Measurements from ENCODE around the gene GRID1.

Gene GRID1

DNA sequence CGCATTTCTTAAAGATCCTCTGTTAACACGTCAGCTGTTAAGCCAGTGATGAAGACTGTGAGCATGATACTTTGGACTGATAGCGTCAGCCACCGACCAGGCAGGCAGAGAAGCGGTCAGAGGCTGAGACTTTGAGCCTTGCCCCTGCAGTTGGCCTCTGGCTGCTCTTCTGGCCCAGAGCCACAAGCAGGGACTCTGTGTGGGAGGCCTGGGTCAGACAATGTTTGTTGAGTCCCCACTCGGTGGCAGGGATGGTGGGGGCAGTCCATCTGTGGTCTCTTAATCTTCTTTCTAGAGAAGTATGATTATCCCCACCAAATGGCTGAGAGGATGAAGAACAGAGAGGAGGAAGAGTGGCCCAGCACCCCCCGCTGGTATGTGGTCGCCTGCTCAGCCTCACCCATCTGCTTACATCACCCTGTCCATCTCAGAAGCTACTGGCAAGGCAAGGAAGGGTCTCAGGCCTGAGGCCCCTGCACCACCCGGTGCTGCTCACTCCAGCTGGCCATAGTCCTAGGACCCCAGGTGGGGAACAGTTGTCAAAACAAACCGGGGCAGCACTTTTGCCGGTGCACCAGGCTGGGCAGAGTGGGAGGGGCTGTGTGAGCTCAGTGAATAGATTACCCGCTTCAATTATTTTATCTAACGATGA is 202.9 kb downstream of the GRID1 start:
- no peak overlapping the region for H3K27ac ChIP-seq (ENCODE audit: low read depth in 2 of 2, low read length in 2 of 2)
- H3K9me3 ChIP-seq (ENCODE audit: control insufficient read depth in 2 of 2, low read length in 2 of 2) = no peaks in the 10 kb centered on the region

DNA sequence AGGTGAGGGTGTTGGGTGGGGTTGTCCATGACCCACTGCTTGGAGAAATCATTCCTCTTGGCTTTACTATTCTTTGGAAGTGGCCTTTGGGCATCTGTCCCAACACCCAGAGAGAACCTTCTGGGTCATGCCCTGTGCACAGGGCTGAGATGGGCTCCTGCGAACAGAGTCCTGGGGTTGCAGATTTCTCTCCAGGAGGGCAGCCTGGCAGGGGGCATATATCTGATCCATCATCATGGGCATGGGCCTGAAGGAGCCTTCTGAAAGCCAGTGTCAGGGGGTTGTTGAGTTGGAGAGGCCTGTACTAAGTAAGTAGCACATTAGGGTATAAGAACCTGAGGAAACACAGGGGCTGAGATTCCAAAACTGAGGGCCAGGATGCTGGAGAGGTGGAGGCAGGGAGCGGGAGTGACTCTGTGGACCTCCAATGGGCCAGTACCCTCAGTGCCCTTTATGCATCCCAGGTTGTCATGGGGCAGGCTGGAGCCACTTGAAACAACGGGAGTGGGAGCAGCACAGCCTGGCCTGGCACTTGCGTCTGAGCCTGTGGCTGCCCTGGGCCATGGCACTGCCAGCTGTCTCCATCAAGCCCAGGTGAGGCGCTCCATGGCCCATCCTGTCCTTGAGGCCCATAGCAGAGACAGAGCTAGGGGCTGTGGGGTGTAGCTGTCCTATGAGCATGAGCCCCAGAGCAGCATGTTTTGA is 203.7 kb downstream of the GRID1 start:
- no peaks in the 10 kb centered on the region for H3K36me3 ChIP-seq (ENCODE audit: control insufficient read depth in 2 of 2, insufficient read depth in 2 of 2, low read length in 2 of 2)
- H3K4me3 ChIP-seq (ENCODE audit: low read length in 2 of 2) = no peak overlapping the region
- H3K4me1 ChIP-seq (ENCODE audit: control insufficient read depth in 2 of 2, insufficient read depth in 2 of 2, low read length in 2 of 2) = peaks cover 7 to 8% of the 10 kb centered on the region in 2 donors
- no peak overlapping the region for H3K27ac ChIP-seq (ENCODE audit: low read depth in 2 of 2, low read length in 2 of 2)
- H3K9me3 ChIP-seq (ENCODE audit: control insufficient read depth in 2 of 2, low read length in 2 of 2) = no peaks in the 10 kb centered on the region
- H3K27me3 ChIP-seq (ENCODE audit: control insufficient read depth in 2 of 2, insufficient read depth in 2 of 2, low read length in 2 of 2) = no peaks in the 10 kb centered on the region
- H3K9ac ChIP-seq (ENCODE audit: low read depth in 1 of 2, low read length in 2 of 2) = no peak overlapping the region

More for the DNA sequence above, 202.9 kb downstream of the GRID1 start:
- no peak overlapping the region for H3K9ac ChIP-seq (ENCODE audit: low read depth in 1 of 2, low read length in 2 of 2)
- no peaks in the 10 kb centered on the region for H3K27me3 ChIP-seq (ENCODE audit: control insufficient read depth in 2 of 2, insufficient read depth in 2 of 2, low read length in 2 of 2)
- H3K4me3 ChIP-seq (ENCODE audit: low read length in 2 of 2) = no peak overlapping the region
- H3K4me1 ChIP-seq (ENCODE audit: control insufficient read depth in 2 of 2, insufficient read depth in 2 of 2, low read length in 2 of 2) = peaks cover 7 to 8% of the 10 kb centered on the region in 2 donors
- H3K36me3 ChIP-seq (ENCODE audit: control insufficient read depth in 2 of 2, insufficient read depth in 2 of 2, low read length in 2 of 2) = no peaks in the 10 kb centered on the region

DNA sequence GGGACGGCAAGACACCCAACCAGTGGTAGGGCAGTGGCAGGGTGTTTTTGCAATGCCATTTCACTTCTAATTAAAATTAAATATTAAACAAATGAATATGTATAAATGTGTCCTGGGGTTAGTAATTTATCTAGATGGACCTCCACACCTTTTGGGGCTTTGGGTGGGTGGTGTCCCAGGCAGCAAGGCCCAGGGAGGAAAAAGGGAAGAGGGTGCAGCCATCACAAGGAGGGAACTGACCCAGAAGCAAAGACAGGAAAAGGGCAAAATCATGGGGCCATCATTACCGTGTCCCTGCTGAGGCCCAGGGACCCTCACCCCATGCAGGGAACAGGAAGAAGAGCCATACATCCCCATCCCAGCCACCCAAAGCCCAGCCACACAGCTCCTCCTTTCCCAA is 204.6 kb downstream of the GRID1 start:
- no peaks in the 10 kb centered on the region for H3K27me3 ChIP-seq (ENCODE audit: control insufficient read depth in 2 of 2, insufficient read depth in 2 of 2, low read length in 2 of 2)
- H3K4me3 ChIP-seq (ENCODE audit: low read length in 2 of 2) = no peak overlapping the region
- H3K9me3 ChIP-seq (ENCODE audit: control insufficient read depth in 2 of 2, low read length in 2 of 2) = no peaks in the 10 kb centered on the region
- no peak overlapping the region for H3K9ac ChIP-seq (ENCODE audit: low read depth in 1 of 2, low read length in 2 of 2)
- peaks cover 7 to 8% of the 10 kb centered on the region in 2 donors for H3K4me1 ChIP-seq (ENCODE audit: control insufficient read depth in 2 of 2, insufficient read depth in 2 of 2, low read length in 2 of 2)
- H3K36me3 ChIP-seq (ENCODE audit: control insufficient read depth in 2 of 2, insufficient read depth in 2 of 2, low read length in 2 of 2) = no peaks in the 10 kb centered on the region
- no peak overlapping the region for H3K27ac ChIP-seq (ENCODE audit: low read depth in 2 of 2, low read length in 2 of 2)

DNA sequence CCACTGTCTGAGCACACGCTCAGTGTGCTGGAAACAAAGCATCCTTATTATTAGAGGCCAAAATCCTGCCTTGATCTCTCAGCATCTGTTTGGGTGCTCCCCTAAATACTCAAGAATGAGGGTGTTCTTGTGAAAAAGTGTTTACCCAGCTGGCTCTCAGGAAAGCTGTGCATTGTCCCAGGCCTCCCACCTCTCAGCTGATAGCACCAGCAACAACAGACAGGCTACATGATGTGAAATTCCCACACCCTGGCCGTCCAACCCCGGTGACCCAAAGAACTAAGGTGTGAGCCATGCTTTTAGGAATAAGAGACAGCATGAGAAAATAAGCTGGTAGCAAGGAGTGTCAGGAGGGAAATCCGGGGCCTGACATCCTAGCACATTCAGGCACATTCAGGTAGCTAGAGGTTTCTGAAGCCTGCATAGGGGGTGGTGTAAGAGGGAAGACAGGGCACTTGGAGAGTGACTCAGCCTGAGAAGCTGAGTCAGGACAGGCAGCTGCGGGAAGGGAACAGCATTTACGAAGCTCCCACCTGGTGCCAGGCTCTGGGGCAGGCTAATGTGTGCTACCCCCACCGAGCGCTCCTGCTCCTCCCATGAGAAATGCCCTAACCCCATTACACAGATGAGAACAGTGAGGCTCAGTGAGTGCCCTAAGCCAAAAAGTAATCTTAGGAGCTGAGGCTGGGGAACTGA is 205.6 kb downstream of the GRID1 start:
- H3K27me3 ChIP-seq (ENCODE audit: control insufficient read depth in 2 of 2, insufficient read depth in 2 of 2, low read length in 2 of 2) = no peaks in the 10 kb centered on the region
- H3K4me1 ChIP-seq (ENCODE audit: control insufficient read depth in 2 of 2, insufficient read depth in 2 of 2, low read length in 2 of 2) = peaks cover 7 to 8% of the 10 kb centered on the region in 2 donors
- H3K4me3 ChIP-seq (ENCODE audit: low read length in 2 of 2) = no peak overlapping the region
- H3K9me3 ChIP-seq (ENCODE audit: control insufficient read depth in 2 of 2, low read length in 2 of 2) = no peaks in the 10 kb centered on the region
- no peak overlapping the region for H3K27ac ChIP-seq (ENCODE audit: low read depth in 2 of 2, low read length in 2 of 2)
- H3K9ac ChIP-seq (ENCODE audit: low read depth in 1 of 2, low read length in 2 of 2) = no peak overlapping the region
- no peaks in the 10 kb centered on the region for H3K36me3 ChIP-seq (ENCODE audit: control insufficient read depth in 2 of 2, insufficient read depth in 2 of 2, low read length in 2 of 2)

DNA sequence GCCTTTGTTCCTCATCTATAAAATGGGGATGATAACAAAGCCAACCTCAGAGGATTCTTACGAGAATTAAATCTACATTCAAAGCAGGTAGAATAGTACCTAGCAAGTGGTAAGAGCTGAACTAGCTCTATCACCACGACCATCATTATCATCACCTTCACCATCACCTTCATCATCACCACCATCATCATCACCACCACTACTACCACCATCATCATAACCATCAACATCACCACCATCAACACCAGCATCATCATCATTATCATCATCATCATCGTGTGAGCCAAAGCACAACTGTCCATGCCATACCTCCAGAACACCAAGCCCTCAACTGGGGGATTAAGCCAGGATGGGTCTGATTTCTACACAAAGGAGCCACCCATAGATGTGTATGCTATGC is 206.8 kb downstream of the GRID1 start:
- H3K36me3 ChIP-seq (ENCODE audit: control insufficient read depth in 2 of 2, insufficient read depth in 2 of 2, low read length in 2 of 2) = no peaks in the 10 kb centered on the region
- no peaks in the 10 kb centered on the region for H3K27me3 ChIP-seq (ENCODE audit: control insufficient read depth in 2 of 2, insufficient read depth in 2 of 2, low read length in 2 of 2)
- H3K9me3 ChIP-seq (ENCODE audit: control insufficient read depth in 2 of 2, low read length in 2 of 2) = no peaks in the 10 kb centered on the region
- no peak overlapping the region for H3K27ac ChIP-seq (ENCODE audit: low read depth in 2 of 2, low read length in 2 of 2)
- H3K9ac ChIP-seq (ENCODE audit: low read depth in 1 of 2, low read length in 2 of 2) = no peak overlapping the region
- H3K4me3 ChIP-seq (ENCODE audit: low read length in 2 of 2) = no peak overlapping the region
- peaks cover 7 to 8% of the 10 kb centered on the region in 2 donors for H3K4me1 ChIP-seq (ENCODE audit: control insufficient read depth in 2 of 2, insufficient read depth in 2 of 2, low read length in 2 of 2)

DNA sequence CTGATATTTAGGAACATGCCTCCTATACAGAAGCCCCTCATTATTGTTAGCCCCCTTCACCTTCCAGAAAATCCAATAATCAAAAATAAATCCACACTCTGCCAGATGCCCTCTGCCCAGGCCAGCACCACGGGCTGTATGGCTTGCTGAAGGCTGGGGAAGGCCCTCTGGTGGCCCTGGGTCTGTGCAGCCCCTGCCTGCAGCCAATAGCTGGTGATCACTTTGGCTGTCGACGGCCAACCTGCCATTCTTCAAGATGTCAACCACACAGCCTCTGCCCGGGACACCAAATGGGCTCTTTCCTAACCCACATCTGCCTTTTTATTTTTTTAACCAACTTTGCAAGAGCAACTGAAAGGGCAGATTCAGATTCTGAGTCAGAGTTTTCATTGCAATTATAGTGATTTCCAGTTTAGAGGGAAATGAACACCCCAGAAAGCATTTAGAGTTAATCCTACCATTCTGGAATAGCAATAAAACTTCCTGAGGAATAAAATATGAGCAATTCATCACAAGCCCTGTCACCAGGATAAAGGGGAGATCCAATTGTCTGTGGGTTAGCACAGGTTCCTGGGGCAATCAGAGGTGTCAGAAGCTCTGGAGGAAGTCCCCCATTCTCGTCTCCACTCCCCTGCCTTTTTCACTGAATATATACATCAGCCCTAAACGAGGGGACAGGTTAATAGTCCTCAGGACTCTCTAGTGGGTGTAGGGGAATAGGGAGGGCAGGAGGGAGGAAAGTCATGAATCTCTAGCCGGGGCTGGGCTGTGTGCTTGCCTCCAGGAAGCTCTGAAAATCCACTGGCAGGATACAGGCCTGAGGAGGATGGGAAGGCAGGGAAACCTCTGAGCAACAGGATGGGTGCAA is 211.3 kb downstream of the GRID1 start:
- H3K27me3 ChIP-seq (ENCODE audit: control insufficient read depth in 2 of 2, insufficient read depth in 2 of 2, low read length in 2 of 2) = no peaks in the 10 kb centered on the region
- no peaks in the 10 kb centered on the region for H3K9me3 ChIP-seq (ENCODE audit: control insufficient read depth in 2 of 2, low read length in 2 of 2)
- H3K4me3 ChIP-seq (ENCODE audit: low read length in 2 of 2) = no peak overlapping the region
- no peaks in the 10 kb centered on the region for H3K36me3 ChIP-seq (ENCODE audit: control insufficient read depth in 2 of 2, insufficient read depth in 2 of 2, low read length in 2 of 2)
- no peaks in the 10 kb centered on the region for H3K4me1 ChIP-seq (ENCODE audit: control insufficient read depth in 2 of 2, insufficient read depth in 2 of 2, low read length in 2 of 2)
- H3K27ac ChIP-seq (ENCODE audit: low read depth in 2 of 2, low read length in 2 of 2) = no peak overlapping the region
- no peak overlapping the region for H3K9ac ChIP-seq (ENCODE audit: low read depth in 1 of 2, low read length in 2 of 2)

DNA sequence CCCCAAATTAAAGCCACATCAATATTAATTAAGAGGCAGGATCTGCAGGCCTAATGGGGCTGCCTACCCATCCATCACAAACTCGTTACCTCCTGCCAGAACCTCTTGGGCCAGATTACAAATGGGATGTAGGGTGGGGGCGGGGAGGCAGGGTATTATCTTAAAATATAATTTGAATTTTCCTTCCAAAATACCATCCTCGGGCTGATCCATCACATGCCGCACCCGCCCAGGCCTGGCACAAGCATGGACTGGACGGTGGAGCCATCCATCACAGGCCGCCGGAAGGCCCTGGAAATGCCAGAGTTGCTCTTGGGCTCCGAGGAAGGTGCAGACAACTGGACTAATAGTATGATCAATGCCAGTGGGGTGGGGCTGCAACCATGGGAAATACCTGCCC is 212.8 kb downstream of the GRID1 start:
- Histone ChIP-seq H3K9ac (ENCODE audit: low read depth in 1 of 2, low read length in 2 of 2) (no peak overlapping the region), H3K4me1 (ENCODE audit: control insufficient read depth in 2 of 2, insufficient read depth in 2 of 2, low read length in 2 of 2) (no peaks in the 10 kb centered on the region), H3K27me3 (ENCODE audit: control insufficient read depth in 2 of 2, insufficient read depth in 2 of 2, low read length in 2 of 2) (no peaks in the 10 kb centered on the region), H3K27ac (ENCODE audit: low read depth in 2 of 2, low read length in 2 of 2) (no peak overlapping the region), H3K36me3 (ENCODE audit: control insufficient read depth in 2 of 2, insufficient read depth in 2 of 2, low read length in 2 of 2) (no peaks in the 10 kb centered on the region), H3K4me3 (ENCODE audit: low read length in 2 of 2) (no peak overlapping the region), H3K9me3 (ENCODE audit: control insufficient read depth in 2 of 2, low read length in 2 of 2) (no peaks in the 10 kb centered on the region)

DNA sequence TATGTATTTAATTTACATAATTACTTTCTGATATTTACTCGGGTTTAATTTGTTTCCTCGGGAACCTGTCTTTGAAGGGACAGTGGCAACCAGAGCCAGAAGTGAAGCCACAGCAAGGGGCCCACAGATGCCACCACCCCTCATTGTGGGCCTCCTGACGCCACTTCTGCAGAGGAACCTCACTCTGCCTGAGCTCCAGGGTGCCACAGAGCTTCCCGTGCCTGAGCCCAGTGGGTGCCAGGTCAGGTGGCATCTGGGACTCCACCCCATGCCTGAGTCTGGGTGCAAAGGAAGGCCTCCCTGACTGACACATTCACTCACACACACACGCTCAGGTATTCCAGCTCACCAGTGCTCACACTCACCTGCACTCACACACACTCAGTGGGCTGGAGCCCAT is 213.7 kb downstream of the GRID1 start:
- Histone ChIP-seq H3K27ac (ENCODE audit: low read depth in 2 of 2, low read length in 2 of 2) (no peak overlapping the region), H3K36me3 (ENCODE audit: control insufficient read depth in 2 of 2, insufficient read depth in 2 of 2, low read length in 2 of 2) (no peaks in the 10 kb centered on the region), H3K4me3 (ENCODE audit: low read length in 2 of 2) (no peak overlapping the region), H3K27me3 (ENCODE audit: control insufficient read depth in 2 of 2, insufficient read depth in 2 of 2, low read length in 2 of 2) (no peaks in the 10 kb centered on the region), H3K9ac (ENCODE audit: low read depth in 1 of 2, low read length in 2 of 2) (no peak overlapping the region), H3K9me3 (ENCODE audit: control insufficient read depth in 2 of 2, low read length in 2 of 2) (no peaks in the 10 kb centered on the region), H3K4me1 (ENCODE audit: control insufficient read depth in 2 of 2, insufficient read depth in 2 of 2, low read length in 2 of 2) (no peaks in the 10 kb centered on the region)

DNA sequence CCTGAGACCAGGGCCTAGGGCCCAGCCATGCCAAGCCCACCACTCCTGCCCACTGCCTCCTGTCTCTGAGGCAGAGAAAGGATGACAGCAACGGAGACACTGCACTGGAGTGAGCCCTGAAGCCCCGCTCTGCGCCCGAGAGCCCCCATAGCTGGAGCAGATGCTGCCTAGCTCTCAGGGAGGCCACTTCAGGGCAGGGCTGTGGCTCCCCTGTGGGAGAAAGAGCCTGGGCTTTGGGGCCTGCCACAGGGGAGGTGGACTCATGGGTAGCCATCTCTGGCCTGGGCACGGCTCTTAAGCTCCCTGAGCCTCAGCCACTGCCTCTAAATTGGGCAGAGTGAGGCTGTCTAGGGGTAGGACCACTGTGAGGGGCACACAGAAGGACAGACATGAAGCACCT is 214.2 kb downstream of the GRID1 start:
- H3K27ac ChIP-seq (ENCODE audit: low read depth in 2 of 2, low read length in 2 of 2) = no peak overlapping the region
- H3K36me3 ChIP-seq (ENCODE audit: control insufficient read depth in 2 of 2, insufficient read depth in 2 of 2, low read length in 2 of 2) = no peaks in the 10 kb centered on the region
- H3K9ac ChIP-seq (ENCODE audit: low read depth in 1 of 2, low read length in 2 of 2) = no peak overlapping the region
- H3K9me3 ChIP-seq (ENCODE audit: control insufficient read depth in 2 of 2, low read length in 2 of 2) = no peaks in the 10 kb centered on the region
- H3K27me3 ChIP-seq (ENCODE audit: control insufficient read depth in 2 of 2, insufficient read depth in 2 of 2, low read length in 2 of 2) = no peaks in the 10 kb centered on the region
- no peak overlapping the region for H3K4me3 ChIP-seq (ENCODE audit: low read length in 2 of 2)
- no peaks in the 10 kb centered on the region for H3K4me1 ChIP-seq (ENCODE audit: control insufficient read depth in 2 of 2, insufficient read depth in 2 of 2, low read length in 2 of 2)
